ENCODE measurements around the gene IL17RA.

DNA sequence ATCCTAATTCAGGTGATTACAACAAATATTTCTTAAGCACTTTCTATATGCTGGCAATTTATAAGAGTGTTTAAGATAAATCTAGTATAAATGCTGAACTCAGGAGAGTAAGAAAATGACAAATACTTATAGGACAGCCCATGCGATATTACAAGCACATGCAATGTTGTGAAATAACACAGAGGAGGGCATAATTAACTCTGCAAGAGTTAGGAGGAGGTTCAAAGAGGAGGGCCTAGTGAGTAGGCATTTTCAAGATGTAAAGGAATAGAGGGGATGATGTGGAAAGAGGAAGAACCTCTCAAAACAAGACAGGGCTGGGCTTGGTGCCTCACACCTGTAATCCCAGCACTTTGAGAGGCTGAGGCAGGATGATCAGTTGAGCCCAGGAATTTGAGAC is 37.1 kb upstream of the IL17RA start:
- no peak for TF ChIP-seq POLR2A (IDR thresholded peaks at IDR 0.05; ENCODE audit: low read length)
- TF ChIP-seq GATA1 (IDR thresholded peaks at IDR 0.05; ENCODE audit: low read depth, low read length), result no peak

Data from erythroblast (primary cell).